Ascending aorta (tissue), 2 donors: Measurements from ENCODE around the gene INVS. TPM values are rescaled to one million over a fixed set of nuclear protein-coding genes. Genes with fewer than 3 reads are reported as not detected.

Experiments
- DNase-seq, 2 donors: peaks; one replicate each; pipeline ENCODE4 v3.0.0-alpha.2; 2019; ENCODE audit warnings: low spot score in 2 of 2
- H3K27ac ChIP-seq, 2 donors: fragments of 200-600 bp; sonication (generic); one replicate each; pipeline ENCODE4 v1.5.1; 2016 to 2017; ENCODE audit warnings: mild to moderate bottlenecking in 1 of 2
- H3K27me3 ChIP-seq: fragments of 200-600 bp; sonication (generic); one replicate; pipeline ENCODE4 v1.5.1; 2017
- H3K36me3 ChIP-seq, 2 donors: fragments of 200-600 bp; sonication (generic); one replicate each; pipeline ENCODE4 v1.5.1; 2016
- H3K4me1 ChIP-seq, 2 donors: fragments of 200-600 bp; sonication (generic); one replicate each; pipeline ENCODE4 v1.5.1; 2016 to 2017; ENCODE audit warnings: mild to moderate bottlenecking in 1 of 2
- H3K4me3 ChIP-seq, 2 donors: fragments of 200-600 bp; sonication (generic); one replicate each; pipeline ENCODE4 v1.5.1; 2016 to 2017; ENCODE audit warnings: mild to moderate bottlenecking in 1 of 2
- H3K9me3 ChIP-seq, 2 donors: fragments of 200-600 bp; sonication (generic); one replicate each; pipeline ENCODE4 v1.5.1; 2016
- CTCF ChIP-seq, 3 experiments: fragments of 200-600 bp in 2 of 3; fragments of 450-650 bp in 1 of 3; sonication (generic) in 2 of 3; IDR thresholded peaks; one replicate each; pipeline ENCODE4 v1.5.1; 2016 to 2019; ENCODE audit warnings: antibody characterized with exemption in 3 of 3, mild to moderate bottlenecking in 1 of 3, moderate library complexity in 1 of 3
- intact Hi-C: fragments of 100-400 bp; cut with DNase I; formaldehyde crosslinking; loops from one replicate; pipeline ENCODE4 v1.15.1; 2023
- total RNA-seq: library from RNA; depleted of rRNA; stranded (reverse); fragments of >200 nt; gene quantifications from one replicate; pipeline ENCODE4 v1.1.0, GENCODE V29; 2016

Gene INVS
- total RNA-seq, 1 donor from 2014 or later: 8.5 TPM

- Histone ChIP-seq H3K36me3 (peaks cover 0 to 1% of the 10 kb centered on the region in 2 donors), H3K27me3 (no peaks in the 10 kb centered on the region), H3K4me3 (no peak overlapping the region), H3K4me1 (peaks cover 0 to 6% of the 10 kb centered on the region in 2 donors), H3K27ac (no peak overlapping the region), H3K9me3 (no peaks in the 10 kb centered on the region)
- intact Hi-C loops: loop anchor here (5.0 kb wide), 1 partner anchor 291 kb away; the partner anchor contains the start of gene NR4A3
- no peak for TF ChIP-seq CTCF (IDR thresholded peaks at IDR 0.05)
- no peak for DNase-seq
Measured at GRCh38 chr9:100112677-100113336, 13.8 kb downstream of the INVS start.

- Histone ChIP-seq H3K9me3 (no peaks in the 10 kb centered on the region), H3K27ac (no peak overlapping the region), H3K4me3 (no peak overlapping the region), H3K36me3 (peaks cover 0 to 6% of the 10 kb centered on the region in 2 donors), H3K4me1 (no peaks in the 10 kb centered on the region), H3K27me3 (no peaks in the 10 kb centered on the region)
- intact Hi-C loops: no loop called here
- no peak for DNase-seq
- TF ChIP-seq CTCF (IDR thresholded peaks at IDR 0.05): no peak
Measured at GRCh38 chr9:100117316-100117715, 18.3 kb downstream of the INVS start.

GRCh38 chr9:100120286-100120685 lies 21.2 kb downstream of the INVS start:
- Histone ChIP-seq H3K4me1 (no peaks in the 10 kb centered on the region), H3K9me3 (no peaks in the 10 kb centered on the region), H3K36me3 (peaks cover 0 to 6% of the 10 kb centered on the region in 2 donors), H3K27ac (no peak overlapping the region), H3K4me3 (no peak overlapping the region), H3K27me3 (no peaks in the 10 kb centered on the region)
- no peak for TF ChIP-seq CTCF (IDR thresholded peaks at IDR 0.05)
- no peak for DNase-seq
- intact Hi-C loops: no loop called here

GRCh38 chr9:100125236-100125635 lies 26.2 kb downstream of the INVS start:
- no peak for DNase-seq
- no peak overlapping the region for H3K27ac ChIP-seq
- H3K4me1 ChIP-seq: no peaks in the 10 kb centered on the region
- intact Hi-C loops: no loop called here
- H3K4me3 ChIP-seq: no peak overlapping the region
- H3K27me3 ChIP-seq: no peaks in the 10 kb centered on the region
- no peaks in the 10 kb centered on the region for H3K9me3 ChIP-seq
- H3K36me3 ChIP-seq: peaks cover 0 to 21% of the 10 kb centered on the region in 2 donors
- TF ChIP-seq CTCF (IDR thresholded peaks at IDR 0.05): no peak

GRCh38 chr9:100125910-100126309 lies 26.9 kb downstream of the INVS start:
- intact Hi-C loops: no loop called here
- H3K27me3 ChIP-seq: no peaks in the 10 kb centered on the region
- TF ChIP-seq CTCF (IDR thresholded peaks at IDR 0.05): no peak
- no peak for DNase-seq
- peaks cover 0 to 17% of the 10 kb centered on the region in 2 donors for H3K36me3 ChIP-seq
- H3K27ac ChIP-seq: no peak overlapping the region
- no peaks in the 10 kb centered on the region for H3K4me1 ChIP-seq
- H3K9me3 ChIP-seq: no peaks in the 10 kb centered on the region
- no peak overlapping the region for H3K4me3 ChIP-seq
